GM08714 (cell line): ENCODE measurements around the gene RPS6KA5.
A peak's percentile ranks its signal among the peaks of the same experiment; 100 is the strongest.
"Not testable (repeated sequence)": the region's sequence is repeated elsewhere in the genome, so short reads cannot be mapped to it uniquely, and the experiment has no call there.

Experiments used
- H3K4me3 ChIP-seq: fragments of 200-500 bp; sonication (Bioruptor generic); 2 replicates; pipeline ENCODE4 v1.5.1; 2014; ENCODE audit warnings: mild to moderate bottlenecking, low read length, inconsistent platforms
- ZNF274 ChIP-seq: IDR thresholded peaks from 2 replicates; pipeline ENCODE4 v1.6.1; 2012; ENCODE audit warnings: mild to moderate bottlenecking, low read depth, low read length

Gene RPS6KA5

DNA sequence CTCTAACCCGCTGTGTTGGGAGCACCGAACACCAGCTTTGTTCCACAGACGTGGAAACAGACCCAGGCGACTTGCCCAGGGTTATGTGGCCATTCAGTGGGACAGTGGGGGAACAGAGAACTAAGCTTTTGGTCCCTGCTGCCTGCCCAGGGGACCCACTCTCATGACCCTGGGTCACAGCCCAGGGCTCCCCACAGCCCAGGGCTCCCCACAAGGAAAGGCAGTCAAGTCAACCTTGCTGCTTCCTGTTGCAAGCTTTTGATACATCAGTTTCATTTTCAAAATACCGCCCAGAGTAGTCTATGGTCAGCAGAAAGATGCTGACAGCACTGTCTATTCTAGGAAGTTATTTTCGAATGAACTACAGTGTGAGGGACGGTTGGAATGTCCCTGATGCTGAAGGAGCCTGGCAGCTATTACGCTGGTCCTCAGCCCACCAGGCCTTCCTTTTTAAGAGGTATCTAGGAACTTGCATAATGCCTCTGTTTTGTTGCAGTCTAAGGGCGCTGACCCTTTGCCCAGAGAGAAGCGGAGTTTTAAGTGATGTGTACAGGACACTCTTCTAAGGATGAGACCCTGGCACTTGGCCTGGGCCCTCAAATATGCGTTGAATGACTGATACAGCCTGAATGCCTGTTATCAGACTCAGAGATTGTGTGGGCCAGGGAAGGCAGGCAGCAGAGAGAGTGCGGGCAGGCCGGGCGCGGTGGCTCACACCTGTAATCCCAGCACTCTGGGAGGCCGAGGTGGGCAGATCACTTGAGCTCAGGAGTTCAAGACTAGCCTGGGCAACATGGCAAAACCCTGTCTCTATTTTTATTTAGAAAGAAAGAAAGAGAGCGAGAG is 231.6 kb downstream of the RPS6KA5 start:
- H3K4me3 ChIP-seq: peak overlapping the region; percentile 37; the same call in 1 of the 2 replicates
- TF ChIP-seq ZNF274: no peak

DNA sequence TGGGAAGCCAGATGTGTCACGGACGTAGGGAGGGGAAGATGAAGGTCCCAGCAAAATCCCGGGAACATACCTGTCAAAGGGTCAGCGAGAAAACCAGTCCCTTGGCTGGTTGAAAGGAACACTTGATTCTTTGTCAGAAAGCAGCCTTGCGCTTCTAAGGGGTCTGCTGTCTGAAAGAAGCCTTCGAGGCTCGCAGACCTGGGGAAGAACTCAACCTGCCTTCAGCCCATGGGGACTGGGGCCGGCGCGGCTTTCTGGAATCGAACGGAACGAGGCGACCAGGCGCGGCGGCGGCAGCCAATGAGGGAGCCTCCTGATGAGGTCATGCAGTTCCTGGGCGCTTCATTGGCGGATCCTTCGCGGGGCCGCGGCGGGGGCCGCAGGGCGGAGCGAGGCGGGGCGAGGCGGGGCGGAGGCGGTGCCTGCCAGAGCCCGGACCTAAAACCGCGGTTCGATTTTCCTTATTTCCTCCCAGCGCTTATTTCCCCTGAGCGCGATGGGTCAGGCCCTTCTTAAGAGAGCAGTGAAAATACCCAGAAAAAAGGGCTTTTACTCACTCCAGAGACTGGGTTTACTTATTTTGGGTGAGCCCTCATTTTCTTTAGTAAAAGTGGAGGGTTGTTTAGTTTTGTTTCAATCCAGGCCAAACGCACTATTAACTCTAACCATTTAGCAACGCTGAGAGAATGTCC is 232.4 kb downstream of the RPS6KA5 start:
- TF ChIP-seq ZNF274: no peak

DNA sequence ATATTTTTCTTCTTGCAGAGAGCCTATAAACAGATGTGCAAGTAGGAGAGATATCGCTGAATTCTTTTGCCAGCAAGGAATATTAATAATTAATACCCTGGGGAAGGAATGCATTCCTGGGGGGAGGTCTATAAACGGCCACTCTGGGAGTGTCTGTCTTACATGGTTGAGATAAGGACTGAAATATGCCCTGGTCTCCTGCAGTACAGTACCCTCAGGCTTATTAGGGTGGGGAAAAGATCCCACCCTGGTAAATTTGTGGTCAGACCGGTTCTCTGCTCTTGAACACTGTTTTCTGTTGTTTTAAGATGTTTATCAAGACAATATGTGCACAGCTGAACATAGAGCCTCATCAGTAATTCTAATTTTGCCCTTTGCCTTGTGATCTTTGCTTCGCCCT is 236.9 kb downstream of the RPS6KA5 start:
- not testable (repeated sequence) for H3K4me3 ChIP-seq

More for the DNA sequence above, 232.4 kb downstream of the RPS6KA5 start:
- H3K4me3 ChIP-seq: peak overlapping the region; percentile 37; the same call in 1 of the 2 replicates

DNA sequence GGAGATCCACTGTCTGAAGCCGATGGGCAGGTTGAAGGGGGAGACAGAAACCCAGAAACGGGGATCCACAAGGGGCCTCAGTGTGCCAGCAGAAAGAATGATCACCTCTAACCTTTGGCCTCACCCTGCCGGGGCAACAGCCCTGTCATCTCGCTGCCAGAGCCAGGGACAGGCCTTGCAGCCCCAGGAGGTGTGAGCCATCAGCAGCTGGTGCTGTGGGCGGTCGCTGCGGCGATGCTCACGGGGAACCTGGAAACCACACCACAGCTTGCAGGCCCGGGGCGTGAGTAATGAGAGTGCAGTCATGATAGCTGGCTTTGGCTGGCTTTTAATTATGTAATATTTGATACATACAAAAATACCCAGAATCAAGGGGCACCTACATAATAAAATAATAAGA is 239.5 kb downstream of the RPS6KA5 start:
- no peak overlapping the region for H3K4me3 ChIP-seq
- no peak for TF ChIP-seq ZNF274

DNA sequence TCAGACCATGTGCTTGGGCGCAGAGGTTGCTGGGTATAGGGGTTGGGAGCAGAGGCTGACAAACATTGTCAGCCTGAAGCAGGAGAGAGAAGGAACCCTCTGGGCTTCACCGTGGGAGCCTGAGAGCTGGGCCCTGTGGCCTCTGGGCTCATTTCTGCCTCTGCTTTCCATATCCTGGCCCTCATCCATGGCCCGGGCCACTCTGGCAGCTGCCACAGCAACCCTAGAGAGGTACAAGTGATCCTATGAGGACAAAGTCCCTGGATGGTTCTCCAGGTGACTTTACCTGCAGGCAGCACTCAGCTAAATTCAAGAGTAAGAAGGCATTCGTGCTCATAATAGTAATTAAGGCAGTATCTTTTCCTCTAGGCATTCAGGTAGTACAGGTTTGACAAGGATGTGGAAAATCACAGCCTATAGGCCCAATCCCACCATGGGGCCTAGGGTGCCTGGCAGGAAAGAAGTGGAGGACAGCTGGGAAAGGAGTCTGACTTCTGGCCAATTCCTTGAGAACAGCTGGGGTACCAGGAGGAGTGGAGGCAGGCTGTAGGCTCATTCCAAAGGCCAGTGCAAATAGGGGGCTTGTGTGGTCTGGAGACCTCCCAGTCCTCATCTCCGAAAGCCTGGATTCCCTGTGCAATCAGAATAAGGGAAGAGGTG is 240.6 kb downstream of the RPS6KA5 start:
- TF ChIP-seq ZNF274: no peak
- no peak overlapping the region for H3K4me3 ChIP-seq

DNA sequence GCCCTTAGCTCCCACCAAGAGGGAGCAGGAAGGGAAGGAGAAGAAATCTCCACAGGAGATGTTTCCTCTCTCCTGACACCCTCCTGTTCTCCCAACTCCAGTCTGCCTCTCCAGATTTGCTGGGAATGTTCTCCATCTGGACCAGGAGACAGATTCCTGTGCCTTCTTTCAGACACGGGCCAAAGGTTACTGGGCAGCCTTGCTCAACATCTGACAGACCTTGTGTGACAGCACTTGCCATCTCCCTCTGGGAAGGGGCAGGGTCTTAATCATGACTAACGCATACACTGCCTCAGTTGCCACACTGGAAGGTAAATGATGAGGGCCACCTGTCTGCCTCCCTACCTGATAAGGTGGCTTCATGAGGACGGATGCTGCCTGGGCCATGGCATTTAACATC is 241.7 kb downstream of the RPS6KA5 start:
- no peak overlapping the region for H3K4me3 ChIP-seq
- TF ChIP-seq ZNF274: no peak

DNA sequence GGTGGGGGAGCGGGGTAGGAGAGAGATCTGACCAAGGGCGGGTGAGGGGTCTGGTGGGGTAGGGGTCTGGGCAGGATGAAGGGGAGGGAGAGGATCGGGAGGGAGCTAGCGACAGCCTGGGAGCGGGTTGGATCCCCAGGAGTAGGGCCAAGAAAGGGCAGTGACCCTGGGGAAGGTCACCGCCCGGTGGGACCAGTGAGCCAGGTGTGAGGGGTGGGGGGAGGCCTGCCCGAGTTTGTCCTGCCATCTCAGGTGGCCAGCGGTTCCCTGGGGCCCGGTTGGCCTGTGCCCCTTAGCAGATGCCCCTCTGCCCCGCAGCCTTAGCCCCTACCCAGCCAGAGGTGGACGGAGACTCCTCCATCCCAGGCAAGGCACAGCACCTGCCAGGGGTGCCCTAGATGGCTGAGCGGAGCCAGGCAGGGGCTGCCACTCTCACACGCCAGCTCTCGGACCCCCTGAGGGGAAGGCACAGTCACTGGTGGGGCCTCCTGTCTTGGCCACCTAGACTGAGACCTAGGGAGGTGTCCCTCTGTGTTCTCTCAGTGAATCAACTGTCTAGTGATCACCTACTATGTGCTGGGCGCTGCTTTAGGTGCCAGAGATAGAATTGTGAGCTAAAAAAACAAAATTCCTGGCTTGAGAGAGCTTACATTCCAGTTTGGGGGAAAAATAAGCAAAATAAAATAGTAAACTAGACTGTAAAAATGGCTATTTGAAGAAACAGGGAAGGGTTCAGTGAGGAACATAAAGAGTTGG is 243.6 kb downstream of the RPS6KA5 start:
- no peak overlapping the region for H3K4me3 ChIP-seq
- no peak for TF ChIP-seq ZNF274

DNA sequence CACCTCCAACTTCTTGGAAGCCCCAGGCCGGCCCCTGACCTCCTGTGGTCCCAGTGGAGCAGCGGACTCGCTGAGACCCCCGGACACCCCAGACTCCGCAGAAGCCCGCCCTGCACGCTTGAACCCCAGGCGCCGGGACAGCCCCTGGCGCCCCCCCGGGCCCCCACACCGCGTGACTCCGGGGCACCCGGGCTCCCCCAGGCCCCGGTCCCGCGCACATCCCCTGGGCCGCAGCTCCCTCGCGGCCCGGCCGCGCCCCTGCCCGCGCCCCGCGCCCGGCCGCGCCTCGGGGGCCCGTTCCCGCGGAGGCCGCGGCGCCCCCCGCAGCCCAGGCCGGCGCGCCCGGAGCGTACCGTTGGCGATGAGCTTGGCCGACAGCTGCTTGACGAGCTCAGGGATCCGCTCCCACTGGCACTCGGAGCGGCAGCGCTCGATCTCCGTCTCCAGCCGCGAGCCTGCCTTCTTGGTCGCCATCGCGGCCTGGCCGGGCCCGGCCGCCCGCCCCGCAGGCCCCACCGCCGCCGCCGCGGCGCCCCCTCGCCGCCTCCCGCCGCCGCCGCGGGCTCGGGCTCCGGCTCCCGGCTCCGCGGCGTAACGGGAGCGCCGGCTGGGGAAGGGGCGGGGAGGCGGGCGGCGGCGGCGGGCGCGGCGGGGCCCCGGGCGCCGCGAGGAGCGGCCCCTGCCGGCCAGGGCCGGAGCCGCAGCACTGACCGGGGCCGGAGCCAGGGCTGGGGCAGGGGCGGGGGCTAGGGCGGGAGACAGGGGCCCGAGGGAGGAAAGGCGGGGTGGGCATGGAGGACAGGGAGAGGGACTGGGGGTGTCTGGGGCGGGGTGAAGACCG is 244.4 kb downstream of the RPS6KA5 start, which contains the start of gene TTC7B:
Gene TTC7B (minus strand): TSS at position 609 of the 841 bp plus-strand sequence. CDS start 135 bp downstream, at position 474.
- peak within 1 kb of the TSS; percentile 15; the same call in 1 of the 2 replicates for H3K4me3 ChIP-seq
- no peak for TF ChIP-seq ZNF274

DNA sequence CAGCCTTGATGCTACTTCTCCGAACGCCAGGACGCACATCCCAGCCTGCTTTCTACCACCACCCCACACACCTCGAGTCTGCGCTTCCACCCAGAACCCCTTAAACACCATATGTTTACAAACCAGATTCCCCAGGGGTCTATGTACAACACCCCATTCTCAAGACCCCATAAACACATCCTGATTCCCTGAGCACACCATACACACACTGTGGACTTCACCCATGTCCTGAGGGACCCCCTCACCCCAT is 244.9 kb downstream of the RPS6KA5 start:
- no peak overlapping the region; the same call in 1 of the 2 replicates for H3K4me3 ChIP-seq
- no peak for TF ChIP-seq ZNF274

DNA sequence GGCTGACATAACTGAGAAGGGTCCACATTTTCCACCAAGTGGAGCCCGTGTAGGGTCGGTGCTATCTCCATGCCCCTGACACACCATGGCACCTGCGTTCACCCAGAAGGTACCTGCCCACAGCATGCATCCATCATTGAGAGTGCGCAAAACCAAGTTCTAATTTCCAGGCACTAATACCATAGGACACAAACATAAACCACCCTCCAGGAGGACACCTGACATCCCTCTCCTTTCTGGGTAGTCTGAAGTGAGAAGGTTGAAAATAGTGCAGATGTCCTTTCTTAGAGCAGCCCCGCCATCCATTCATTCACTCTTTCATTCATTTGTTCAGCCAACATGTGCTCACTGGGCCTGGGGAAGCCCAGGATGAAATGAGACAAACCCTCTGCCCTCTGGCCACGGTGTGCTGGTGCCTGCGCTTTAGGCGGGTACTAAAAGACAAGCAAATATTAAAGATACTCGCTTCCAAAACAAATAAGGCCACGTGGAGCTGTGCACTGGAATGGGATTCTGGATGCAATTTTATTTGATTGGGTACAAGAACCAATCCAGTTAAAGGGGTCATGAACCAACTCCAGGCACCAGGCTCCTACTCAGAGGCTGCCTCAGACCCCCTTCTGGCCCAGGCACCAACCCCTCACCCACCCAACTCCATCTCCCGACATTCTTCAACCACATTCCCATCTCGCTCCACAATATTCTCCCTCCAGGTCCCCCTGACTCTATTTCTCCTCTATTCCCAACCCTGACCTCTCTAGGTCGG is 245.5 kb downstream of the RPS6KA5 start:
- no peak overlapping the region; the same call in 1 of the 2 replicates for H3K4me3 ChIP-seq
- TF ChIP-seq ZNF274: no peak

DNA sequence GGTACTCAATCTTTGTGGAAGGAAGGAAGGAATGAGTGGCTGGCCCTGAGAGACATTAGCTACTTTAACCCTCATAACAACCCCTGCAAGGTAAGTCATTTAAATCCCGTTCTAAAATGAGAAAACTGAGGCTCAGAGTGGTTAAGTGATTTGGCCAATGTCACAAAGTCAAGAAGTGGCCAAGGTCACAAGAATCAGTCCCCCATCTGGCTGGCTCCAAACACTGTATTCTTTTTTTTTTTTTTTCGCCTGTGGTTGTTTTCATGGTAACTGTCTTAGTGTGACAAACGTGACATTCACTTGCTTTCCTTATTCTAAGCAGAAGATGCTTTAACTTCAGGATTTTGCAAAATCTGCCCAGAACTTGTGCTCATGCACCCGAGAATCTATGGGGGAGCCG is 247.0 kb downstream of the RPS6KA5 start:
- TF ChIP-seq ZNF274: no peak
- H3K4me3 ChIP-seq: no peak overlapping the region

DNA sequence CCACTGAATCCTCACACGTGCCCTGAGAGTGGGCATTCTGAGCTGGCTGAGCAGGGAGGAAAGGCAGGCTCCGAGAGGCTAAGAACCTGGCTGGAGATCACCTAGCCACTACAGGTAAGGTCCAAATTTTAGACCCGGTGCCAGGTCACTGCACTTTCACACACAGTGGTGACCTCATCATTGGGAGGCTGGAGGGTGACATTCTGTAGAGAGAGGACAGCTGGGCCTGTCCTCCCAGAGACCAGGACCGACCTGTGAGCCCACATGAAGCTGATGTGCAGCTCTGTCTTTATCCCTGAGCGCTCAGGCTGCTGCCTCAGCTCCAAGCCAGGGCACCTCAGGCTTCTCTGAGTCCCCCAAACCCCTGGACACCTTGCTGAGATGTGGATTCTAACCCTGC is 248.3 kb downstream of the RPS6KA5 start:
- TF ChIP-seq ZNF274: no peak
- H3K4me3 ChIP-seq: no peak overlapping the region

DNA sequence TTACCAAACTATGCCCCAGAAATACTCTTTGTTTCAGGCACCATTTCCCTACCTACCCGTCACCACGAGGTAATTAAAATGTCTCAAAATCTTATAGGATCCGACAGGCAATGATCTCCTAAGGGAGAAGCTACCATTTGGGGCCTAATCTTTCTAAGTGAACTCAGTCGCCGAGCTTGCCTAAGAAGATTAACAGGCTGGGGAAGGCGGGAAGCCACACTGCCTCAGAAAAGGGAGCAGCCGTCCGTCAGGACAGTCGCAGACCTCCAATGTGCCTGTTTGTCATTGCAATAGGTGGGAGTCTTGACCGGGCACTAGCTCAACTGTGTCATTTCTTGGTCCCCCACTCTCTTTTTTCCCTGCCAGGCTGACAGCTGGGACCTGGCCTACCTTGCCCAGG is 248.8 kb downstream of the RPS6KA5 start:
- H3K4me3 ChIP-seq: no peak overlapping the region
- no peak for TF ChIP-seq ZNF274

DNA sequence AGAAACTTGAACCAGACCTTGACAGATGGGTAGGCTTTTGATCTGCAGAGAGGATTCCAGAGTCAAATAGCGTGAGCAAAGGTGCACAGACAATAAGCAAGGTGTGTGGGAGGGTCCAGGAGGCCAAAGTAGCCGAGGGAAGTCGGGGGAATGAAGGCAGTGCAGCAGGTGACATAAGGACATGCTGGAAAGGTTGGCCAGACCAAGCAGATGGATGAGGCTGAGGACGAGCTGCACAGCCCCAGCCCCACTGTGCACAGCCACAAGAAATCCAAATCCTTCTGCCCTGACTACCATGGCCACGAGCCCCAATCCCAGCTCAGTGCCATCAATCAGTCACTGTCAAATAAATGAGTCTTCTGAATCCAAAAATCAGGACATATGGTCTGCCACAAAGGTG is 249.6 kb downstream of the RPS6KA5 start:
- no peak for TF ChIP-seq ZNF274
- no peak overlapping the region for H3K4me3 ChIP-seq
